Measurements from ENCODE around the gene SRPX2. TPM values are rescaled to one million over a fixed set of nuclear protein-coding genes. Genes with fewer than 3 reads are reported as not detected.
A peak's percentile ranks its signal among the peaks of the same experiment; 100 is the strongest.

SRPX2 gene
- total RNA-seq, 1 donor from 2014 or later: 0.38 TPM

GRCh38 chrX:100648458-100649417 is 4.7 kb downstream of the SRPX2 start:
- Mint-ChIP-seq H3K36me3 (ENCODE audit: insufficient read depth) (peaks cover 2% of the 10 kb centered on the region), H3K4me1 (ENCODE audit: low read depth) (peaks cover 19% of the 10 kb centered on the region), H3K4me3 (ENCODE audit: low read depth) (no peak overlapping the region), H3K27ac (no peak overlapping the region), H3K27me3 (no peaks in the 10 kb centered on the region), H3K9me3 (ENCODE audit: low read depth) (peaks cover 28% of the 10 kb centered on the region)
- no peak for TF ChIP-seq CTCF (IDR thresholded peaks at IDR 0.05; ENCODE audit: unreplicated experiment)
- DNase-seq (ENCODE audit: low spot score, unreplicated experiment): no peak

- DNase-seq (ENCODE audit: low spot score, unreplicated experiment): no peak
- TF ChIP-seq CTCF (IDR thresholded peaks at IDR 0.05; ENCODE audit: unreplicated experiment): no peak
- H3K36me3 Mint-ChIP-seq (ENCODE audit: insufficient read depth): peaks cover 2% of the 10 kb centered on the region
- peaks cover 29% of the 10 kb centered on the region for H3K9me3 Mint-ChIP-seq (ENCODE audit: low read depth)
- H3K4me3 Mint-ChIP-seq (ENCODE audit: low read depth): no peak overlapping the region
- H3K27ac Mint-ChIP-seq: peak overlapping the region; percentile 44
- peaks cover 23% of the 10 kb centered on the region for H3K4me1 Mint-ChIP-seq (ENCODE audit: low read depth)
- H3K27me3 Mint-ChIP-seq: no peaks in the 10 kb centered on the region
These were observed 5.8 kb downstream of the SRPX2 start for GRCh38 chrX:100649550-100650356.

- DNase-seq (ENCODE audit: low spot score, unreplicated experiment): no peak
- peaks cover 22% of the 10 kb centered on the region for H3K4me1 Mint-ChIP-seq (ENCODE audit: low read depth)
- H3K27ac Mint-ChIP-seq: no peak overlapping the region
- H3K27me3 Mint-ChIP-seq: no peaks in the 10 kb centered on the region
- peaks cover 25% of the 10 kb centered on the region for H3K9me3 Mint-ChIP-seq (ENCODE audit: low read depth)
- H3K36me3 Mint-ChIP-seq (ENCODE audit: insufficient read depth): peaks cover 2% of the 10 kb centered on the region
- H3K4me3 Mint-ChIP-seq (ENCODE audit: low read depth): no peak overlapping the region
- no peak for TF ChIP-seq CTCF (IDR thresholded peaks at IDR 0.05; ENCODE audit: unreplicated experiment)
These were observed 6.8 kb downstream of the SRPX2 start for GRCh38 chrX:100650841-100651240.

GRCh38 chrX:100652266-100652665 is 8.3 kb downstream of the SRPX2 start:
- Mint-ChIP-seq H3K36me3 (ENCODE audit: insufficient read depth) (peaks cover 2% of the 10 kb centered on the region), H3K9me3 (ENCODE audit: low read depth) (peaks cover 27% of the 10 kb centered on the region), H3K27me3 (no peaks in the 10 kb centered on the region), H3K4me1 (ENCODE audit: low read depth) (peaks cover 22% of the 10 kb centered on the region), H3K4me3 (ENCODE audit: low read depth) (no peak overlapping the region), H3K27ac (no peak overlapping the region)
- no peak for TF ChIP-seq CTCF (IDR thresholded peaks at IDR 0.05; ENCODE audit: unreplicated experiment)
- no peak for DNase-seq (ENCODE audit: low spot score, unreplicated experiment)

- Mint-ChIP-seq H3K27ac (no peak overlapping the region), H3K36me3 (ENCODE audit: insufficient read depth) (peaks cover 2% of the 10 kb centered on the region), H3K4me3 (ENCODE audit: low read depth) (no peak overlapping the region), H3K4me1 (ENCODE audit: low read depth) (peaks cover 14% of the 10 kb centered on the region), H3K9me3 (ENCODE audit: low read depth) (peaks cover 28% of the 10 kb centered on the region), H3K27me3 (no peaks in the 10 kb centered on the region)
- TF ChIP-seq CTCF (IDR thresholded peaks at IDR 0.05; ENCODE audit: unreplicated experiment): no peak
- DNase-seq (ENCODE audit: low spot score, unreplicated experiment): no peak
These were observed 10.3 kb downstream of the SRPX2 start for GRCh38 chrX:100654261-100654660.
